ENCODE measurements around the gene SLC15A1.

GRCh38 chr13:98780451-98780850, 28.0 kb upstream of the SLC15A1 start:
- TF ChIP-seq YY1 (IDR thresholded peaks at IDR 0.05; ENCODE audit: insufficient read depth, insufficient read length): no peak
- TF ChIP-seq ZNF274 (IDR thresholded peaks at IDR 0.05; ENCODE audit: low read depth, low read length): no peak

Data from NT2/D1 (cell line).